GM12872 (cell line): ENCODE data around the gene LRRC32.

Experiments
- CTCF ChIP-seq: IDR thresholded peaks from 3 replicates; pipeline ENCODE4 v1.5.1; 2011; ENCODE audit warnings: low read depth, mild to moderate bottlenecking, low read length, moderate library complexity; ENCODE audit not compliant: insufficient read depth

The LRRC32 gene

GRCh38 chr11:76631566-76632308, 38.8 kb downstream of the LRRC32 start:
- TF ChIP-seq CTCF, result no peak

GRCh38 chr11:76630600-76631281, 39.8 kb downstream of the LRRC32 start:
- no peak for TF ChIP-seq CTCF

- no peak for TF ChIP-seq CTCF
Measured at GRCh38 chr11:76629853-76630599, 40.5 kb downstream of the LRRC32 start.

DNA sequence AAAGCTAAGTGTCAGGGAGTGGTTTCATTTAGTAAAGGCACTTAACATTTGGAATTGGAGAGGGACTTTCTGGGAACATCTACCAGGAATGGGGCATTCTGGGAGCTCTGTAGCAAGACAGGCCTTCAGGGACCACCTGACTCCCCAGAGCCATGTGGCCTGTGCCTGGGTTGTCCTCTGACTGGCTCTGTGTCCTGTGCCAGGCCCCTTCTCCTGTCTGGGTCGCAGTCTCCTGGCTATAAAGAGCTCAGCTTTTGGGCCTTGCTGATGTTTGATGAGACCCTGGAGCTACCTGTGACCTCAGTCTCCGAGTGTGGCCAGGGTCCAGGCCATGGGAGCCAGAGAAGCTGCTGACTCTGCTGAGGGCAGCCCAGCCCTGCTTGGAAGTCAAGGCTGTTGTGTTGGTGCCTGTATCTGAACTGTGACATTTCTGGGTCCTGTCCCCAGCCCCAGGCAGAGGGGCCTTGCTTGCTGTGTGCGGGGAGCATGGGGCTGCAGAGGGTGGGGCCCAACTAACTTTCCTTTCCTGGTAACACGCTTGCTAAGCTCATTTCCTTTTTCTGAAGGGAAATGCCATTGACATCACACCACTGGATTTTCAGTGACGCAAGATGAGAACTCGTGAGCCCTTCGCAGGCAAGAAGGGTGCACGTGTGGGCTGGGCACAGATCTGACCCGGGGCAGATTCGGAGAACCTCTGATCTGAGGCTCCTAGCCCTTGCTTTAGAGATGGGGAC, 41.3 kb downstream of the LRRC32 start:
- no peak for TF ChIP-seq CTCF

DNA sequence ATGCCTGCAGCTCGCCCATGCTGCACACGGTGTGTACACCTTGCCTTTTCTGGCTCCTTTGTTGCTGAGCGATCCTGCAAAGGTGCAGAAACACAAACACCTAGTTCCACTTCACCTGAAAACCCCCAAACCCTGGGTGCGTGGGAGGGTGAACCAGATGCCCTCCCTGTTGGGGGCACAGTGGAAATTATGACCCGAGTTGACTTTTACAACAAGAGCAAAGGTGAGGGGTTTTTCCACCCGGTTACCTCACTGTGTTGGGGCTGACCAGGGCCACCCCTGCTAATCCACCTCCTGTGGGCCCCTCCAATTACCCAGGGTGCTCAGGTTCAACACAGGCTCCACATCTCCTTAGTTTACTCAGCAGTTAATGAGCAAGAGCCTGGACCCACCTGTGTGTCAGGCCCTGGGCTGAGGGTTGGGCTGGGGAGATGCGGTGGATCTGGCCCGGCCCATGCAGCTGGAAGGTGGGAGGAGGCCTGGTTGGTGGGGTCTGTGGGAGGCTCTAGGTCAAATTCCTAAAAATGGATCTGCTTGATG, 42.1 kb downstream of the LRRC32 start:
- no peak for TF ChIP-seq CTCF

- no peak for TF ChIP-seq CTCF
Measured at GRCh38 chr11:76627606-76628005, 42.9 kb downstream of the LRRC32 start.

GRCh38 chr11:76626921-76627401, 43.6 kb downstream of the LRRC32 start:
- TF ChIP-seq CTCF, result no peak
